AG04449 (cell line): ENCODE measurements around the gene FIBCD1.

ENCODE experiments used
- CTCF ChIA-PET: fragments of 350-600 bp; formaldehyde crosslinking; extraction: SDS; loops from one replicate; lab custom pipeline; 2021; ENCODE audit warnings: antibody characterized with exemption; lab: Yijun Ruan, JAX
- POLR2A ChIA-PET: fragments of 400-600, 350-600 bp; formaldehyde crosslinking; extraction: SDS; loops from one replicate; lab custom pipeline; 2020; ENCODE audit warnings: antibody characterized with exemption, inconsistent platforms; lab: Yijun Ruan, JAX
- DNase-seq: peaks from one replicate; pipeline ENCODE4 v3.0.0-alpha.2; 2010; ENCODE audit warnings: low read depth, low spot score
- H3K4me3 ChIP-seq: 2 replicates; pipeline ENCODE4 v1.5.1; 2011; ENCODE audit warnings: low read depth, mild to moderate bottlenecking, control low read depth, low read length
- CTCF ChIP-seq: IDR thresholded peaks from one replicate; pipeline ENCODE4 v1.5.1; 2011; ENCODE audit warnings: mild to moderate bottlenecking, moderate library complexity, low read length, control low read depth, inconsistent platforms; ENCODE audit not compliant: insufficient read depth; ENCODE audit errors: missing control alignments

FIBCD1 gene

GRCh38 chr9:130900701-130901497 is 38.1 kb downstream of the FIBCD1 start:
- no peak for DNase-seq
- ChIA-PET CTCF (interaction anchor here (0.7 to 1.4 kb wide), 4 partner anchors 15 to 194 kb away, joined by 3 to 4 read pairs (median 4); no protein-coding TSS in a partner anchor), POLR2A (no interaction called here)
- TF ChIP-seq CTCF: no peak
- no peak overlapping the region for H3K4me3 ChIP-seq

GRCh38 chr9:130899051-130899748 is 39.8 kb downstream of the FIBCD1 start:
- no peak for TF ChIP-seq CTCF
- no peak overlapping the region for H3K4me3 ChIP-seq
- POLR2A ChIA-PET: no interaction called here
- CTCF ChIA-PET: interaction anchor here (1.1 to 1.2 kb wide), 2 partner anchors 13 to 33 kb away, joined by 4 to 7 read pairs; no protein-coding TSS in a partner anchor
- no peak for DNase-seq

- CTCF ChIA-PET: no interaction called here
- POLR2A ChIA-PET: no interaction called here
- no peak for DNase-seq
- no peak overlapping the region for H3K4me3 ChIP-seq
- TF ChIP-seq CTCF: no peak
These were observed 40.5 kb downstream of the FIBCD1 start for GRCh38 chr9:130898552-130898852.

GRCh38 chr9:130897848-130898551 is 41.0 kb downstream of the FIBCD1 start:
- ChIA-PET CTCF (interaction anchor here (2.3 kb wide), 1 partner anchor 149 kb away, joined by 10 read pairs; no protein-coding TSS in a partner anchor), POLR2A (no interaction called here)
- no peak for TF ChIP-seq CTCF
- no peak for DNase-seq
- no peak overlapping the region for H3K4me3 ChIP-seq

- no peak for TF ChIP-seq CTCF
- CTCF ChIA-PET: interaction anchor here (2.3 kb wide), 1 partner anchor 149 kb away, joined by 10 read pairs; no protein-coding TSS in a partner anchor
- no peak for DNase-seq
- H3K4me3 ChIP-seq: no peak overlapping the region
- POLR2A ChIA-PET: no interaction called here
These were observed 41.8 kb downstream of the FIBCD1 start for GRCh38 chr9:130897105-130897751.
